ENCODE measurements around the gene ZNF217.

- TF ChIP-seq TCF7L2 (IDR thresholded peaks at IDR 0.05; ENCODE audit: low read depth, low read length) (no peak), HMBOX1 (IDR thresholded peaks at IDR 0.05) (no peak), IRF1 (CRISPR knock-in tag; IDR thresholded peaks at IDR 0.05; ENCODE audit: borderline replicate concordance) (no peak), POU5F1 (IDR thresholded peaks at IDR 0.05; ENCODE audit: borderline replicate concordance, low read depth, low read length, partially characterized antibody) (no peak), SETDB1 (IDR thresholded peaks at IDR 0.05; ENCODE audit: low read length) (no peak), VEZF1 (CRISPR knock-in tag; IDR thresholded peaks at IDR 0.05) (no peak), FOXA3 (CRISPR knock-in tag; conservative IDR thresholded peaks at IDR 0.05 in 1 of 2, IDR thresholded peaks at IDR 0.05 in 1 of 2) (no peak), BDP1 (IDR thresholded peaks at IDR 0.05; ENCODE audit: insufficient read depth, insufficient read length) (no peak), PATZ1 (CRISPR knock-in tag; IDR thresholded peaks at IDR 0.05; ENCODE audit: borderline replicate concordance) (no peak), MYC (IDR thresholded peaks at IDR 0.05; ENCODE audit: low read depth, low read length) (no peak), MYC (CRISPR knock-in tag; IDR thresholded peaks at IDR 0.05; ENCODE audit: borderline replicate concordance, low read depth) (no peak), RERE (CRISPR knock-in tag; IDR thresholded peaks at IDR 0.05; ENCODE audit: borderline replicate concordance) (no peak), ESRRA (IDR thresholded peaks at IDR 0.05; ENCODE audit: borderline replicate concordance, low read depth) (no peak), PTRF (tag; IDR thresholded peaks at IDR 0.05) (no peak), CAMTA2 (CRISPR knock-in tag; conservative IDR thresholded peaks at IDR 0.05) (no peak)
Measured at GRCh38 chr20:53597030-53597482, 3.4 kb upstream of the ZNF217 start.
